GM12878 (cell line): ENCODE measurements around the gene CAVIN2. TPM values are rescaled to one million over a fixed set of nuclear protein-coding genes. Genes with fewer than 3 reads are reported as not detected.

Experiments used
- ATAC-seq: fragments of 200-7000 bp; cut with Tn5 transposase; 3 replicates; pipeline ENCODE4 v1.9.1; 2020; ENCODE audit warnings: mild to moderate bottlenecking, moderate library complexity
- BruUV-seq: library from RNA; stranded (reverse); fragments of 400-500 nt; replicated peaks from 2 replicates; lab custom pipeline; 2021; lab: Mats Ljungman, UMichigan
- CTCF ChIA-PET: fragments of 300-600 bp; sonication (Branson Sonifier 250); formaldehyde crosslinking; extraction: SDS; loops from one replicate; lab custom pipeline; 2021; ENCODE audit warnings: inconsistent platforms; lab: Yijun Ruan, JAX
- POLR2A ChIA-PET: fragments of 350-600 bp; formaldehyde crosslinking; extraction: SDS; loops from one replicate; lab custom pipeline; 2021; ENCODE audit warnings: inconsistent platforms; lab: Charles Lee
- RAD21 ChIA-PET: fragments of 300-600 bp; sonication (Branson Sonifier 250); formaldehyde crosslinking; loops from one replicate; lab custom pipeline; 2023; ENCODE audit warnings: antibody characterized with exemption; ENCODE audit not compliant: unreplicated experiment; lab: Charles Lee
- SMC1A ChIA-PET: fragments of 300-600 bp; sonication (Branson Sonifier 250); formaldehyde crosslinking; loops from one replicate; lab custom pipeline; 2023; ENCODE audit not compliant: unreplicated experiment, uncharacterized antibody; lab: Charles Lee
- DNase-seq: peaks from one replicate; pipeline ENCODE4 v3.0.0-alpha.2; 2011; ENCODE audit warnings: low read depth, low spot score
- FAIRE-seq: peaks from 3 replicates; lab custom pipeline; 2011; peaks lifted over from hg19 to GRCh38; lab: Jason Lieb, UNC
- H2AFZ ChIP-seq: 2 replicates; pipeline ENCODE4 v1.6.0; 2011; ENCODE audit warnings: low read depth, low read length, control low read depth; ENCODE audit not compliant: control insufficient read depth
- H3K27ac ChIP-seq: 2 replicates; pipeline ENCODE4 v1.5.1; 2011; ENCODE audit warnings: control low read depth; ENCODE audit not compliant: control insufficient read depth, insufficient read depth
- H3K27me3 ChIP-seq, 2 experiments: replicated peaks in 1 of 2; 2 replicates each; pipeline versions ENCODE4 v1.6.0 to v1.6.1; 2011; ENCODE audit warnings: low read length in 1 of 2; ENCODE audit not compliant: control insufficient read depth in 2 of 2, insufficient read depth in 2 of 2
- H3K36me3 ChIP-seq, 2 experiments: 2 replicates each; pipeline ENCODE4 v1.5.1; 2011; ENCODE audit warnings: low read length in 1 of 2; ENCODE audit not compliant: control insufficient read depth in 2 of 2, insufficient read depth in 2 of 2
- H3K4me1 ChIP-seq: 2 replicates; pipeline ENCODE4 v1.6.1; 2011; ENCODE audit warnings: mild to moderate bottlenecking, low read length, moderate library complexity, mixed read lengths; ENCODE audit not compliant: control insufficient read depth, insufficient read depth
- H3K4me2 ChIP-seq: 2 replicates; pipeline ENCODE4 v1.6.0; 2011; ENCODE audit warnings: control low read depth; ENCODE audit not compliant: control insufficient read depth, insufficient read depth
- H3K4me3 ChIP-seq: fragments of 200-600 bp; sonication (generic); 2 replicates; pipeline ENCODE4 v1.5.1; 2016
- H3K79me2 ChIP-seq: 2 replicates; pipeline ENCODE4 v1.6.0; 2011; ENCODE audit warnings: low read length; ENCODE audit not compliant: control insufficient read depth, insufficient read depth
- H3K9ac ChIP-seq: 2 replicates; pipeline ENCODE4 v1.8.0; 2011; ENCODE audit warnings: low read length, control low read depth, mixed read lengths; ENCODE audit not compliant: control insufficient read depth, insufficient read depth
- H3K9me3 ChIP-seq: replicated peaks from 3 replicates; pipeline ENCODE4 v1.5.1; 2011; ENCODE audit warnings: mild to moderate bottlenecking, low read length; ENCODE audit not compliant: control insufficient read depth, insufficient read depth
- H4K20me1 ChIP-seq: 2 replicates; pipeline ENCODE4 v1.6.0; 2011; ENCODE audit not compliant: control insufficient read depth, insufficient read depth
- CBFB ChIP-seq: IDR thresholded peaks from 2 replicates; pipeline ENCODE4 v1.6.1; 2016; ENCODE audit warnings: antibody characterized with exemption, low read depth
- CREB1 ChIP-seq: IDR thresholded peaks from 2 replicates; pipeline ENCODE4 v1.6.1; 2012; ENCODE audit warnings: low read depth, mild to moderate bottlenecking, inconsistent platforms
- EP300 ChIP-seq, 2 experiments: fragments of 150-350 bp in 1 of 2; IDR thresholded peaks; 2 replicates each; pipeline ENCODE4 v1.6.1; 2011 to 2012; ENCODE audit warnings: low read depth in 2 of 2, low read length in 2 of 2, borderline replicate concordance in 1 of 2, improper control_type of control experiment in 1 of 2, inconsistent platforms in 1 of 2; ENCODE audit not compliant: control insufficient read depth in 1 of 2
- SUPT20H ChIP-seq: IDR thresholded peaks from 2 replicates; pipeline ENCODE4 v1.6.1; 2011; ENCODE audit warnings: low read depth, mild to moderate bottlenecking, low read length, moderate library complexity, borderline replicate concordance; ENCODE audit not compliant: control insufficient read depth
- SUZ12 ChIP-seq: fragments of 200-600 bp; sonication (generic); IDR thresholded peaks from one replicate; pipeline ENCODE4 v1.6.1; 2018; ENCODE audit warnings: antibody characterized with exemption, mild to moderate bottlenecking; ENCODE audit not compliant: unreplicated experiment
- ZNF217 ChIP-seq: fragments of 450-650 bp; IDR thresholded peaks from 2 replicates; pipeline ENCODE4 v1.6.1; 2017; ENCODE audit warnings: antibody characterized with exemption, mild to moderate bottlenecking
- ZNF384 ChIP-seq: IDR thresholded peaks from 2 replicates; pipeline ENCODE4 v1.6.1; 2012; ENCODE audit warnings: low read depth, mild to moderate bottlenecking, low read length, improper control_type of control experiment, borderline replicate concordance
- WGBS: methylation state at CpG from one replicate; pipeline ENCODE4 v1.1.6; 2016; ENCODE audit warnings: low lambda C conversion rate; ENCODE audit not compliant: insufficient replicate concordance, insufficient coverage; ENCODE audit errors: missing lambda C conversion rate; 5-methylcytosine and 5-hydroxymethylcytosine counted together
- in situ Hi-C: fragments of 300-500 bp; cut with MboI; formaldehyde crosslinking; loops from 9 replicates; pipeline ENCODE4 v1.14.3; 2018; ENCODE audit warnings: mixed read lengths
- intact Hi-C: fragments of 100-400 bp; cut with micrococcal nuclease; formaldehyde crosslinking; loops from one replicate; pipeline ENCODE4 v1.14.2; 2022; ENCODE audit not compliant: unreplicated experiment
- polyA plus RNA-seq, 11 experiments: library from polyadenylated mRNA; depleted of rRNA in 4 of 11; unstranded in 6 of 11; stranded (reverse) in 5 of 11; fragments of >200 nt; fragmentation: Nextera tagmentation in 4 of 11; fragmentation: Illumina TruSeq in 1 of 11; extraction: Ambion mirVana in 4 of 11; extraction: Trizol in 1 of 11; gene quantifications; 1 replicate in 1 of 11; 2 replicates in 10 of 11; pipeline versions ENCODE4 v1.2.1 to v1.2.3, GENCODE V29; 2011 to 2016; ENCODE audit warnings: inconsistent platforms in 2 of 11, missing spikeins in 2 of 11, low read depth in 1 of 11
- total RNA-seq, 4 experiments: library from RNA; depleted of rRNA in 3 of 4; stranded (reverse); fragments of >200 nt in 3 of 4; fragmentation: Illumina TruSeq in 1 of 4; extraction: Trizol in 1 of 4; gene quantifications; 2 replicates each; pipeline versions ENCODE4 v1.2.1 to v1.2.3, GENCODE V29; 2013 to 2021
- TF ChIP-seq, protein P1 (sequence below): fragments of 450-650 bp; IDR thresholded peaks from 2 replicates; pipeline ENCODE4 v1.6.1; 2016; ENCODE audit warnings: mild to moderate bottlenecking
- TF ChIP-seq, protein P2 (sequence below): fragments of 450-650 bp; IDR thresholded peaks from 2 replicates; pipeline ENCODE4 v1.6.1; 2017; ENCODE audit warnings: mild to moderate bottlenecking, moderate library complexity

CAVIN2 gene
- total and polyA plus RNA-seq, 10 of the 15 experiments (the other 5 are each of a cell fraction or from before 2014, with no cell fraction given): not detected

DNA sequence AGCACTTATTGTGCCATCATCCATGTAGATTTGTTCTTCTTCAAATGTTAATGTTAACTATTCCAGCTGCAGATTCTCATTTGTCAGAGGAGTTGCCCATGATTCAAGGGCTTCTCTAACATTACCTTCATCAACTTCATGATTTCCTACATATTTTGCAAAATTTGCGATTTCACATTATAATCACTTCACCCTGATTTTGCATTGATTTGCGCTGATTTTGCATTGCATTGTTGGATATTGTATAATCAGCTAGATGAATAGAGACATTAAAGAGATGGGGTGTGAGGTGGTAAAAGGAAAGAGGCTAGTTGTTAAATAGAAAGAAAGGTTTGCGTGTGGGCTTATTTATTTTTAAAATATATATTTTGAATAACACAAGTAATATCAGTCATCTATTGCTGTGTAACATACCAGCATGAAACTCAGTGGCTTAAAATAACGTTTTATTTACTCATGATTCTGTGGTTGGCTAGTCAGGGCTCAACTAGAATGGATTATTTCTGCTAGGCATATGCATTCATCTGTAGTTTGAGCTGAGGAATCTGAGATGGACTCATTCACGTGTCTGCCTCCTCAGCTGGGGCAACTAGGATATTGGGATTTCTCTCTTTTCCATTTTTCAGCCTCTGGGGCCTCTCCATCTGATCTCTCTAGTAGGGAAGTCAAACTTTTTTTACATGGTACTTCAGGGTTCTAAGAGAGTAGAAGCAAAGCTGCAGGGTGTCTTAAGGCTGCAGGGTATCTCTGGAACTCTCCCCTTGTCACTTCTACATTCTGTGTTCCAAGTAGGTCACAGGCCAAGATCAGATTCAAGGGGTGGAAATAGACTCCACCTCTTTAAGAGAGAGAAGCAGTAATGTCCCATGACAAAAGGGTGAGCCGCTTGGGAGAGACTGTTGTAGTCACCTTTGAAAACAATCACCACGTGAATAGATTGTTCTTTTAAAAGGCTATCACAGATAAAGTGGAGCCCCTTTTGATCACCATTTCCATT lies 2.2 kb upstream of the CAVIN2 start:
- in situ Hi-C loops (no loop called here), intact Hi-C loops (no loop called here)
- RAD21 ChIA-PET: interaction anchor here (1.1 kb wide), 1 partner anchor 313 kb away, joined by 3 read pairs; no protein-coding TSS in a partner anchor
- no peak for ATAC-seq
- no peak for TF ChIP-seq CBFB
- TF ChIP-seq ZNF384: no peak
- no peak overlapping the region for H3K4me2 ChIP-seq
- BruUV-seq: no TSS peak
- H3K79me2 ChIP-seq: no peaks in the 10 kb centered on the region
- no peaks in the 10 kb centered on the region for H3K9me3 ChIP-seq
- DNase-seq: no peak
- CTCF ChIA-PET: interaction anchor here (3.0 kb wide), 1 partner anchor 313 kb away, joined by 11 read pairs; no protein-coding TSS in a partner anchor
- H2AFZ ChIP-seq: no peak overlapping the region
- H3K27ac ChIP-seq: no peak overlapping the region
- H4K20me1 ChIP-seq: no peaks in the 10 kb centered on the region
- SMC1A ChIA-PET: interaction anchor here (2.0 kb wide), 1 partner anchor 22 kb away, joined by 4 read pairs; no protein-coding TSS in a partner anchor
- peaks cover 5 to 16% of the 10 kb centered on the region in 2 experiments for H3K27me3 ChIP-seq
- H3K4me3 ChIP-seq: no peak overlapping the region
- FAIRE-seq: no peak
- WGBS: 39% methylated on average over 7 of the region's 7 CpGs
- POLR2A ChIA-PET: interaction anchor here (1.2 kb wide), 1 partner anchor 62 kb away, joined by 3 read pairs; no protein-coding TSS in a partner anchor
- no peaks in the 10 kb centered on the region for H3K4me1 ChIP-seq
- no peaks in the 10 kb centered on the region for H3K36me3 ChIP-seq
- H3K9ac ChIP-seq: no peak overlapping the region

DNA sequence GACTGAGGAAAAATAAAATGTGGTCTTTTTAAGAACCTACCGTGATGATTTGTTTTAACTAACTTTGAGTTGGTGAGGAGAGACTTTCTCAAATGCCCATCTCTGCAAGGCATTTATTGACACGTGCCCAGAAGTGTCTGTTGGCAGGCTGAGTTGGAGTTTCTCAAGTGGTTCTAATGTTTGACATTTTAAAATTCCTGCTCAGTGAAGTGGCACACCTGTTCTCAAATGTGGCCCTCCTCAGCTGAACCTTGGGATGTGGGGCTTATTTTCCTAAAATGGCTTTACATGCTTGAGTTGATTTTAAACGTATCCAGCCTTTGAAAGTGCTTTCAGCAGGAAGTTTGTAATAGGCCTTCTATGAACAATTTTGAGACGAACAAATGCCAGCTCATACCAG lies 876 bp upstream of the CAVIN2 start:
- FAIRE-seq: no peak
- no TSS peak for BruUV-seq
- H3K27me3 ChIP-seq: peaks cover 5 to 16% of the 10 kb centered on the region in 2 experiments
- in situ Hi-C loops: no loop called here
- 6% methylated on average over 4 of the region's 4 CpGs for WGBS
- CTCF ChIA-PET: interaction anchor here (1.2 to 1.4 kb wide), 2 partner anchors 14 to 315 kb away, joined by 4 to 5 read pairs; no protein-coding TSS in a partner anchor
- H3K9ac ChIP-seq: no peak overlapping the region
- no peak overlapping the region for H3K4me2 ChIP-seq
- no peak for ATAC-seq
- SMC1A ChIA-PET: no interaction called here
- H2AFZ ChIP-seq: no peak overlapping the region
- DNase-seq: no peak
- intact Hi-C loops: no loop called here
- POLR2A ChIA-PET: interaction anchor here (0.5 to 1.2 kb wide), 2 partner anchors 23 to 61 kb away, joined by 3 to 5 read pairs; no protein-coding TSS in a partner anchor
- H3K4me3 ChIP-seq: no peak overlapping the region
- RAD21 ChIA-PET: interaction anchor here (0.8 kb wide), 1 partner anchor 314 kb away, joined by 4 read pairs; no protein-coding TSS in a partner anchor
- H3K36me3 ChIP-seq: no peaks in the 10 kb centered on the region
- H4K20me1 ChIP-seq: no peaks in the 10 kb centered on the region
- H3K9me3 ChIP-seq: no peaks in the 10 kb centered on the region
- H3K79me2 ChIP-seq: no peaks in the 10 kb centered on the region
- no peaks in the 10 kb centered on the region for H3K4me1 ChIP-seq
- H3K27ac ChIP-seq: no peak overlapping the region
- TF ChIP-seq EP300 (IDR thresholded peaks at IDR 0.05; ENCODE audit: borderline replicate concordance in 1 of 2, control insufficient read depth in 1 of 2, low read depth in 2 of 2, low read length in 2 of 2) (no peak), SUPT20H (no peak), SUZ12 (no peak), ZNF217 (no peak), CREB1 (no peak)
- TF ChIP-seq, protein P1, sequence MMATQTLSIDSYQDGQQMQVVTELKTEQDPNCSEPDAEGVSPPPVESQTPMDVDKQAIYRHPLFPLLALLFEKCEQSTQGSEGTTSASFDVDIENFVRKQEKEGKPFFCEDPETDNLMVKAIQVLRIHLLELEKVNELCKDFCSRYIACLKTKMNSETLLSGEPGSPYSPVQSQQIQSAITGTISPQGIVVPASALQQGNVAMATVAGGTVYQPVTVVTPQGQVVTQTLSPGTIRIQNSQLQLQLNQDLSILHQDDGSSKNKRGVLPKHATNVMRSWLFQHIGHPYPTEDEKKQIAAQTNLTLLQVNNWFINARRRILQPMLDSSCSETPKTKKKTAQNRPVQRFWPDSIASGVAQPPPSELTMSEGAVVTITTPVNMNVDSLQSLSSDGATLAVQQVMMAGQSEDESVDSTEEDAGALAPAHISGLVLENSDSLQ: no peak
- TF ChIP-seq, protein P2, sequence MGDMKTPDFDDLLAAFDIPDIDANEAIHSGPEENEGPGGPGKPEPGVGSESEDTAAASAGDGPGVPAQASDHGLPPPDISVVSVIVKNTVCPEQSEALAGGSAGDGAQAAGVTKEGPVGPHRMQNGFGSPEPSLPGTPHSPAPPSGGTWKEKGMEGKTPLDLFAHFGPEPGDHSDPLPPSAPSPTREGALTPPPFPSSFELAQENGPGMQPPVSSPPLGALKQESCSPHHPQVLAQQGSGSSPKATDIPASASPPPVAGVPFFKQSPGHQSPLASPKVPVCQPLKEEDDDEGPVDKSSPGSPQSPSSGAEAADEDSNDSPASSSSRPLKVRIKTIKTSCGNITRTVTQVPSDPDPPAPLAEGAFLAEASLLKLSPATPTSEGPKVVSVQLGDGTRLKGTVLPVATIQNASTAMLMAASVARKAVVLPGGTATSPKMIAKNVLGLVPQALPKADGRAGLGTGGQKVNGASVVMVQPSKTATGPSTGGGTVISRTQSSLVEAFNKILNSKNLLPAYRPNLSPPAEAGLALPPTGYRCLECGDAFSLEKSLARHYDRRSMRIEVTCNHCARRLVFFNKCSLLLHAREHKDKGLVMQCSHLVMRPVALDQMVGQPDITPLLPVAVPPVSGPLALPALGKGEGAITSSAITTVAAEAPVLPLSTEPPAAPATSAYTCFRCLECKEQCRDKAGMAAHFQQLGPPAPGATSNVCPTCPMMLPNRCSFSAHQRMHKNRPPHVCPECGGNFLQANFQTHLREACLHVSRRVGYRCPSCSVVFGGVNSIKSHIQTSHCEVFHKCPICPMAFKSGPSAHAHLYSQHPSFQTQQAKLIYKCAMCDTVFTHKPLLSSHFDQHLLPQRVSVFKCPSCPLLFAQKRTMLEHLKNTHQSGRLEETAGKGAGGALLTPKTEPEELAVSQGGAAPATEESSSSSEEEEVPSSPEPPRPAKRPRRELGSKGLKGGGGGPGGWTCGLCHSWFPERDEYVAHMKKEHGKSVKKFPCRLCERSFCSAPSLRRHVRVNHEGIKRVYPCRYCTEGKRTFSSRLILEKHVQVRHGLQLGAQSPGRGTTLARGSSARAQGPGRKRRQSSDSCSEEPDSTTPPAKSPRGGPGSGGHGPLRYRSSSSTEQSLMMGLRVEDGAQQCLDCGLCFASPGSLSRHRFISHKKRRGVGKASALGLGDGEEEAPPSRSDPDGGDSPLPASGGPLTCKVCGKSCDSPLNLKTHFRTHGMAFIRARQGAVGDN: no peak
